Activated CD8-positive, alpha-beta T cell treated with anti-CD3 and anti-CD28 coated beads for 36 hours (primary cell): ENCODE measurements around the gene SFT2D3. TPM values are rescaled to one million over a fixed set of nuclear protein-coding genes. Genes with fewer than 3 reads are reported as not detected.
A peak's percentile ranks its signal among the peaks of the same experiment; 100 is the strongest.

Experiments used
- ATAC-seq: fragments of 200-7000 bp; cut with Tn5 transposase; one replicate; pipeline ENCODE4 v1.10.0; 2021; ENCODE audit warnings: mild to moderate bottlenecking, moderate library complexity
- CTCF ChIA-PET: fragments of 350-600 bp; sonication (Branson Sonifier 250); formaldehyde crosslinking; loops from one replicate; lab custom pipeline; 2021; ENCODE audit warnings: antibody characterized with exemption; lab: Charles Lee
- POLR2A ChIA-PET: fragments of 350-600 bp; sonication (Branson Sonifier 250); formaldehyde crosslinking; loops from one replicate; lab custom pipeline; 2021; ENCODE audit warnings: antibody characterized with exemption; lab: Charles Lee
- DNase-seq: peaks from one replicate; pipeline ENCODE4 v3.0.0-alpha.2; 2020
- H3K27ac Mint-ChIP-seq: one replicate; pipeline ENCODE4 v1.8.0; 2021; ENCODE audit warnings: mild to moderate bottlenecking, mixed read lengths
- H3K27me3 Mint-ChIP-seq: one replicate; pipeline ENCODE4 v1.8.0; 2021; ENCODE audit warnings: mixed read lengths
- H3K36me3 Mint-ChIP-seq: one replicate; pipeline ENCODE4 v1.8.0; 2021; ENCODE audit warnings: low read depth, mixed read lengths
- H3K4me1 Mint-ChIP-seq: one replicate; pipeline ENCODE4 v1.8.0; 2021; ENCODE audit warnings: low read depth, mixed read lengths
- H3K4me3 Mint-ChIP-seq: one replicate; pipeline ENCODE4 v1.8.0; 2021; ENCODE audit warnings: mild to moderate bottlenecking, moderate library complexity, mixed read lengths
- H3K9me3 Mint-ChIP-seq: one replicate; pipeline ENCODE4 v1.8.0; 2021; ENCODE audit warnings: mixed read lengths
- CTCF ChIP-seq: fragments of 200-600 bp; IDR thresholded peaks from one replicate; pipeline ENCODE4 v1.8.0; 2022; ENCODE audit warnings: antibody characterized with exemption, mild to moderate bottlenecking
- intact Hi-C: fragments of 100-400 bp; cut with micrococcal nuclease; formaldehyde crosslinking; loops from one replicate; pipeline ENCODE4 v1.10.0; 2022
- total RNA-seq, 2 experiments: library from RNA; stranded (reverse); gene quantifications; one replicate each; pipeline ENCODE4 v1.2.3, GENCODE V29; 2021

SFT2D3 gene
- total RNA-seq = 1 to 10 TPM; 3.9 to 4.4 TPM

GRCh38 chr2:127701193-127701650 is at the start of gene SFT2D3:
TSS of gene SFT2D3 (plus strand) at chr2:127701497. CDS start at chr2:127701529, 32 bp downstream.
- ChIA-PET CTCF (interaction anchor here (1.5 to 1.7 kb wide), 2 partner anchors 10 to 110 kb away, joined by 4 to 12 read pairs; no protein-coding TSS in a partner anchor), POLR2A (interaction anchor here (0.8 to 1.7 kb wide), 6 partner anchors 13 to 186 kb away, joined by 3 to 9 read pairs (median 4); partner anchors contain the start of gene WDR33)
- no peak for TF ChIP-seq CTCF
- intact Hi-C loops = no loop called here
- DNase-seq (peak; percentile 92), ATAC-seq (peak; percentile 87)
- H3K27me3 Mint-ChIP-seq = no peaks in the 10 kb centered on the region
- H3K27ac Mint-ChIP-seq = peak within 1 kb of the TSS; percentile 95
- H3K4me3 Mint-ChIP-seq = peak within 1 kb of the TSS; percentile 88
- peaks cover 34% of the 10 kb centered on the region for H3K4me1 Mint-ChIP-seq
- H3K9me3 Mint-ChIP-seq = no peaks in the 10 kb centered on the region
- H3K36me3 Mint-ChIP-seq = peaks cover 37% of the 10 kb centered on the region

- CTCF ChIA-PET = interaction anchor here (0.7 to 6.0 kb wide), 8 partner anchors 12 to 77 kb away, joined by 3 to 56 read pairs (median 4); partner anchors contain the start of gene LIMS2
- ATAC-seq (no peak), DNase-seq (no peak)
- Mint-ChIP-seq H3K27ac (no peak overlapping the region), H3K9me3 (no peaks in the 10 kb centered on the region), H3K27me3 (no peaks in the 10 kb centered on the region), H3K4me1 (peaks cover 10% of the 10 kb centered on the region), H3K36me3 (no peaks in the 10 kb centered on the region), H3K4me3 (no peak overlapping the region)
- TF ChIP-seq CTCF = no peak
- POLR2A ChIA-PET = no interaction called here
- intact Hi-C loops = no loop called here
These were observed 49.2 kb upstream of the SFT2D3 start for GRCh38 chr2:127651971-127652550.

GRCh38 chr2:127652786-127653357 is 48.4 kb upstream of the SFT2D3 start:
- ChIA-PET CTCF (interaction anchor here (0.8 to 6.0 kb wide), 7 partner anchors 12 to 77 kb away, joined by 3 to 56 read pairs (median 4); partner anchors contain the start of gene LIMS2), POLR2A (no interaction called here)
- TF ChIP-seq CTCF = no peak
- DNase-seq = no peak
- Mint-ChIP-seq H3K4me1 (peaks cover 10% of the 10 kb centered on the region), H3K27me3 (no peaks in the 10 kb centered on the region), H3K9me3 (no peaks in the 10 kb centered on the region), H3K36me3 (no peaks in the 10 kb centered on the region), H3K4me3 (no peak overlapping the region), H3K27ac (no peak overlapping the region)
- ATAC-seq = no peak
- intact Hi-C loops = no loop called here

- TF ChIP-seq CTCF = no peak
- Mint-ChIP-seq H3K36me3 (no peaks in the 10 kb centered on the region), H3K27ac (no peak overlapping the region), H3K27me3 (no peaks in the 10 kb centered on the region), H3K4me3 (no peak overlapping the region), H3K9me3 (no peaks in the 10 kb centered on the region), H3K4me1 (peaks cover 7% of the 10 kb centered on the region)
- DNase-seq = no peak
- no peak for ATAC-seq
- ChIA-PET CTCF (interaction anchor here (0.7 to 6.0 kb wide), 8 partner anchors 9 to 78 kb away, joined by 3 to 56 read pairs (median 4); partner anchors contain the start of gene LIMS2), POLR2A (no interaction called here)
- intact Hi-C loops = no loop called here
These were observed 47.7 kb upstream of the SFT2D3 start for GRCh38 chr2:127653421-127654083.
